HepG2 (cell line): ENCODE data around the gene SYT17. TPM values are rescaled to one million over a fixed set of nuclear protein-coding genes. Genes with fewer than 3 reads are reported as not detected.
A peak's percentile ranks its signal among the peaks of the same experiment; 100 is the strongest.

Experiments used
- ATAC-seq: fragments of 200-7000 bp; cut with Tn5 transposase; 3 replicates; pipeline ENCODE4 v1.9.1; 2020; ENCODE audit warnings: mild to moderate bottlenecking, moderate library complexity
- BruUV-seq: library from RNA; stranded (reverse); fragments of 400-500 nt; replicated peaks from 2 replicates; lab custom pipeline; 2021; lab: Mats Ljungman, UMichigan
- CTCF ChIA-PET: fragments of 300-600 bp; formaldehyde crosslinking; extraction: SDS; loops from one replicate; lab custom pipeline; 2021; ENCODE audit warnings: low total read pairs, inconsistent platforms, low intra/inter-chr PET ratio; lab: Yijun Ruan, JAX
- POLR2A ChIA-PET: fragments of 350-600 bp; sonication (Branson Sonifier 250); formaldehyde crosslinking; loops from one replicate; lab custom pipeline; 2020; ENCODE audit warnings: antibody characterized with exemption, inconsistent platforms; lab: Yijun Ruan, JAX
- DNase-seq: peaks from one replicate; pipeline ENCODE4 v3.0.0-alpha.2; 2015; ENCODE audit warnings: low spot score
- FAIRE-seq: peaks from 3 replicates; lab custom pipeline; 2011; peaks lifted over from hg19 to GRCh38; lab: Jason Lieb, UNC
- H2AFZ ChIP-seq: one replicate; pipeline ENCODE4 v1.6.1; 2011; ENCODE audit warnings: low read length, inconsistent platforms
- H3K27ac ChIP-seq: fragments of 300-600 bp; 3 replicates; pipeline ENCODE4 v1.8.0; 2011; ENCODE audit warnings: mixed run types, mild to moderate bottlenecking, mixed read lengths, low read length, inconsistent platforms; ENCODE audit not compliant: insufficient read depth; ENCODE audit errors: extremely low read length
- H3K27me3 ChIP-seq, 2 experiments: fragments of 200-600 bp in 1 of 2; 2 replicates in 1 of 2; 3 replicates in 1 of 2; pipeline versions ENCODE4 v1.6.0 to v1.8.0; 2011; ENCODE audit warnings: low read length in 2 of 2, mild to moderate bottlenecking in 2 of 2, moderate library complexity in 2 of 2, inconsistent platforms in 1 of 2; ENCODE audit not compliant: insufficient read depth in 2 of 2, control insufficient read depth in 1 of 2
- H3K36me3 ChIP-seq, 2 experiments: fragments of 200-600 bp in 1 of 2; replicated peaks in 1 of 2; 2 replicates in 1 of 2; 3 replicates in 1 of 2; pipeline versions ENCODE4 v1.5.1 to v1.8.0; 2011; ENCODE audit warnings: low read length in 2 of 2, inconsistent platforms in 1 of 2; ENCODE audit not compliant: insufficient read depth in 2 of 2, control insufficient read depth in 1 of 2
- H3K4me1 ChIP-seq: 2 replicates; pipeline ENCODE4 v1.5.1; 2012; ENCODE audit warnings: low read length, inconsistent platforms; ENCODE audit not compliant: insufficient read depth
- H3K4me2 ChIP-seq: 2 replicates; pipeline ENCODE4 v1.6.0; 2011; ENCODE audit warnings: low read depth, low read length, inconsistent platforms
- H3K4me3 ChIP-seq, 3 experiments: fragments of 200-600 bp in 1 of 3; sonication (generic), shearing (Covaris generic) in 1 of 3; replicated peaks in 1 of 3; 2 replicates each; pipeline ENCODE4 v1.5.1; 2011 to 2016; ENCODE audit warnings: low read length in 3 of 3, inconsistent platforms in 2 of 3, low read depth in 2 of 3, mild to moderate bottlenecking in 2 of 3, control low read depth in 1 of 3, mixed read lengths in 1 of 3; ENCODE audit not compliant: insufficient read depth in 1 of 3
- H3K79me2 ChIP-seq: one replicate; pipeline ENCODE4 v1.6.1; 2011; ENCODE audit warnings: low read length, inconsistent platforms; ENCODE audit not compliant: insufficient read depth
- H3K9ac ChIP-seq: 2 replicates; pipeline ENCODE4 v1.6.0; 2011; ENCODE audit warnings: mild to moderate bottlenecking, low read depth, low read length, inconsistent platforms; ENCODE audit not compliant: insufficient read depth
- H3K9me3 ChIP-seq: 2 replicates; pipeline ENCODE4 v1.5.1; 2012; ENCODE audit warnings: mild to moderate bottlenecking, low read length
- H4K20me1 ChIP-seq: 2 replicates; pipeline ENCODE4 v1.6.0; 2011; ENCODE audit warnings: inconsistent platforms, mild to moderate bottlenecking, low read length, moderate library complexity; ENCODE audit not compliant: insufficient read depth
- BCLAF1 ChIP-seq: fragments of 450-650 bp; IDR thresholded peaks from 2 replicates; pipeline ENCODE4 v1.6.1; 2017; ENCODE audit warnings: mild to moderate bottlenecking
- DPF2 ChIP-seq: sonication (generic); formaldehyde crosslinking; IDR thresholded peaks from 2 replicates; pipeline ENCODE4 v1.4.0; 2020; ENCODE audit warnings: mild to moderate bottlenecking, low read depth, missing genetic modification reagents, borderline replicate concordance
- ELF4 ChIP-seq: sonication (generic); formaldehyde crosslinking; IDR thresholded peaks from 2 replicates; pipeline ENCODE4 v1.5.0; 2020; ENCODE audit warnings: missing genetic modification reagents, mild to moderate bottlenecking, moderate library complexity, borderline replicate concordance
- GTF2F1 ChIP-seq: fragments of 150-350 bp; IDR thresholded peaks from 2 replicates; pipeline ENCODE4 v1.6.1; 2014; ENCODE audit warnings: low read length
- MAFK ChIP-seq, 2 experiments: IDR thresholded peaks in 1 of 2; conservative IDR thresholded peaks in 1 of 2; 2 replicates each; pipeline ENCODE4 v1.6.1; 2011; ENCODE audit warnings: improper control_type of control experiment in 2 of 2, low read length in 2 of 2
- MNT ChIP-seq: fragments of 450-650 bp; IDR thresholded peaks from 2 replicates; pipeline ENCODE4 v1.6.1; 2016
- TARDBP ChIP-seq: sonication (generic); formaldehyde crosslinking; IDR thresholded peaks from 2 replicates; pipeline ENCODE4 v1.8.0; 2022; ENCODE audit warnings: mild to moderate bottlenecking, missing genetic modification reagents
- ZHX1 ChIP-seq: sonication (generic); formaldehyde crosslinking; IDR thresholded peaks from 2 replicates; pipeline ENCODE4 v1.8.1; 2022; ENCODE audit warnings: low read depth, mild to moderate bottlenecking, missing genetic modification reagents
- ZNF20 ChIP-seq: sonication (generic); formaldehyde crosslinking; IDR thresholded peaks from 2 replicates; pipeline ENCODE4 v1.4.0; 2020; ENCODE audit warnings: mild to moderate bottlenecking, moderate library complexity, missing genetic modification reagents
- ZNF24 ChIP-seq: fragments of 450-650 bp; IDR thresholded peaks from 2 replicates; pipeline ENCODE4 v1.6.1; 2017; ENCODE audit warnings: antibody characterized with exemption, mild to moderate bottlenecking
- WGBS: methylation state at CpG from one replicate; pipeline ENCODE4 v1.1.6; 2017; ENCODE audit warnings: low lambda C conversion rate; 5-methylcytosine and 5-hydroxymethylcytosine counted together
- in situ Hi-C: cut with HindIII; loops from 2 replicates; pipeline ENCODE4 v1.10.0; 2017; ENCODE audit warnings: low pct_unique_long_range_greater_than_20kb; ENCODE audit not compliant: extremely low pct_ligation_motif_present
- intact Hi-C: fragments of 100-400 bp; cut with micrococcal nuclease; formaldehyde crosslinking; loops from one replicate; pipeline ENCODE4 v1.10.0; 2022; ENCODE audit not compliant: unreplicated experiment
- polyA plus RNA-seq, 8 experiments: library from polyadenylated mRNA; depleted of rRNA in 3 of 8; stranded (reverse) in 7 of 8; unstranded in 1 of 8; fragments of >200 nt; fragmentation: Illumina TruSeq in 4 of 8; extraction: Trizol in 4 of 8; gene quantifications; 2 replicates each; pipeline versions ENCODE4 v1.2.1 to v1.2.3, GENCODE V29; 2011 to 2016; ENCODE audit warnings: low read depth in 4 of 8, missing spikeins in 1 of 8, mixed read lengths in 1 of 8; ENCODE audit not compliant: insufficient read depth in 1 of 8
- total RNA-seq, 5 experiments: library from RNA; depleted of rRNA; stranded (reverse); fragments of >200 nt; fragmentation: Illumina TruSeq; extraction: Trizol; gene quantifications; 2 replicates each; pipeline ENCODE4 v1.2.3, GENCODE V29; 2016; ENCODE audit warnings: low read depth in 1 of 5

The SYT17 gene
- total and polyA plus RNA-seq, 2 of the 13 experiments (the other 11 are each of a cell fraction or from before 2014, with no cell fraction given): 0.44 TPM; not detected in 1

- H3K79me2 ChIP-seq: no peaks in the 10 kb centered on the region
- ChIA-PET POLR2A (interaction anchor here (0.8 kb wide), 1 partner anchor 11 kb away, joined by 3 read pairs; no protein-coding TSS in a partner anchor), CTCF (no interaction called here)
- FAIRE-seq: no peak
- in situ Hi-C loops: no loop called here
- H3K4me3 ChIP-seq: no peak overlapping the region
- intact Hi-C loops: no loop called here
- no TSS peak for BruUV-seq
- no peak overlapping the region for H3K27ac ChIP-seq
- TF ChIP-seq MNT (peak; percentile 92), GTF2F1 (no peak), TARDBP (CRISPR knock-in tag) (no peak)
- H4K20me1 ChIP-seq: no peaks in the 10 kb centered on the region
- H3K36me3 ChIP-seq: no peaks in the 10 kb centered on the region
- H3K4me1 ChIP-seq: peaks cover 34% of the 10 kb centered on the region
- no peak for ATAC-seq
- WGBS: 7% methylated on average over 1 of the region's 1 CpG
- H3K9ac ChIP-seq: no peak overlapping the region
- no peak for DNase-seq
- no peak overlapping the region for H2AFZ ChIP-seq
- H3K9me3 ChIP-seq: no peaks in the 10 kb centered on the region
- H3K4me2 ChIP-seq: no peak overlapping the region
- H3K27me3 ChIP-seq: peaks cover 0 to 16% of the 10 kb centered on the region in 2 experiments; a peak in 3 of 5 replicates
These were observed 34.4 kb upstream of the SYT17 start for GRCh38 chr16:19133600-19133999.

- Histone ChIP-seq H3K27ac (no peak overlapping the region), H3K9ac (no peak overlapping the region), H3K79me2 (no peaks in the 10 kb centered on the region), H3K4me2 (no peak overlapping the region), H3K36me3 (no peaks in the 10 kb centered on the region), H3K4me1 (peaks cover 31% of the 10 kb centered on the region), H4K20me1 (no peaks in the 10 kb centered on the region), H3K4me3 (no peak overlapping the region), H3K9me3 (no peaks in the 10 kb centered on the region), H3K27me3 (peaks cover 0 to 27% of the 10 kb centered on the region in 2 experiments; a peak in 4 of 5 replicates), H2AFZ (no peak overlapping the region)
- intact Hi-C loops (no loop called here), in situ Hi-C loops (no loop called here)
- ChIA-PET CTCF (no interaction called here), POLR2A (interaction anchor here (0.6 kb wide), 1 partner anchor 147 kb away, joined by 3 read pairs; no protein-coding TSS in a partner anchor)
- ATAC-seq: no peak
- FAIRE-seq: no peak
- 47% methylated on average over 10 of the region's 10 CpGs for WGBS
- no peak for DNase-seq
- BruUV-seq: no TSS peak
- TF ChIP-seq BCLAF1: no peak
- TF ChIP-seq MAFK (conservative IDR thresholded peaks at IDR 0.05 in 1 of 2, IDR thresholded peaks at IDR 0.05 in 1 of 2; ENCODE audit: low read length in 2 of 2): no peak
- TF ChIP-seq ZHX1 (CRISPR knock-in tag): no peak
- TF ChIP-seq ZNF20 (CRISPR knock-in tag): no peak
- TF ChIP-seq DPF2 (CRISPR knock-in tag): no peak
- TF ChIP-seq ELF4: no peak
- no peak for TF ChIP-seq ZNF24
These were observed 32.7 kb upstream of the SYT17 start for GRCh38 chr16:19135201-19135842.
